ENCODE data around the gene PNPLA7. TPM values are rescaled to one million over a fixed set of nuclear protein-coding genes. Genes with fewer than 3 reads are reported as not detected.
"Not testable (repeated sequence)": the region's sequence is repeated elsewhere in the genome, so short reads cannot be mapped to it uniquely, and the experiment has no call there.

Gene PNPLA7
- total and polyA plus RNA-seq, 9 donors: 0.80 to 3.6 (median 2.1) TPM

- H3K4me3 ChIP-seq (ENCODE audit: low read length): no peak overlapping the region
- H3K9me3 ChIP-seq (replicated peaks; ENCODE audit: control insufficient read depth, low read depth, low read length): no peaks in the 10 kb centered on the region
- WGBS (ENCODE audit: insufficient coverage): 64% methylated on average over 4 of the region's 10 CpGs
- H3K27me3 ChIP-seq (ENCODE audit: control insufficient read depth, insufficient read depth, low read length): no peaks in the 10 kb centered on the region
- peaks cover 10% of the 10 kb centered on the region for H3K4me1 ChIP-seq (ENCODE audit: control insufficient read depth, insufficient read depth, low read length)
- no peaks in the 10 kb centered on the region for H3K36me3 ChIP-seq (ENCODE audit: control insufficient read depth, insufficient read depth, low read length)
- DNase-seq: no peak
- no peak overlapping the region for H3K27ac ChIP-seq (ENCODE audit: low read length)
These were observed 33.9 kb downstream of the PNPLA7 start for GRCh38 chr9:137516144-137516917.

- WGBS (ENCODE audit: insufficient coverage): 76% methylated on average over 19 of the region's 23 CpGs
- Histone ChIP-seq H3K9me3 (replicated peaks; ENCODE audit: control insufficient read depth, low read depth, low read length) (no peaks in the 10 kb centered on the region), H3K27me3 (ENCODE audit: control insufficient read depth, insufficient read depth, low read length) (no peaks in the 10 kb centered on the region), H3K4me1 (ENCODE audit: control insufficient read depth, insufficient read depth, low read length) (no peaks in the 10 kb centered on the region), H3K4me3 (ENCODE audit: low read length) (no peak overlapping the region), H3K27ac (ENCODE audit: low read length) (no peak overlapping the region), H3K36me3 (ENCODE audit: control insufficient read depth, insufficient read depth, low read length) (no peaks in the 10 kb centered on the region)
- DNase-seq: no peak
These were observed 34.9 kb downstream of the PNPLA7 start for GRCh38 chr9:137515338-137515724.

- 87% methylated on average over 18 of the region's 30 CpGs for WGBS (ENCODE audit: insufficient coverage)
- no peak overlapping the region for H3K4me3 ChIP-seq (ENCODE audit: low read length)
- no peaks in the 10 kb centered on the region for H3K36me3 ChIP-seq (ENCODE audit: control insufficient read depth, insufficient read depth, low read length)
- no peak for DNase-seq
- H3K4me1 ChIP-seq (ENCODE audit: control insufficient read depth, insufficient read depth, low read length): no peaks in the 10 kb centered on the region
- no peak overlapping the region for H3K27ac ChIP-seq (ENCODE audit: low read length)
- no peaks in the 10 kb centered on the region for H3K27me3 ChIP-seq (ENCODE audit: control insufficient read depth, insufficient read depth, low read length)
- no peaks in the 10 kb centered on the region for H3K9me3 ChIP-seq (replicated peaks; ENCODE audit: control insufficient read depth, low read depth, low read length)
These were observed 35.4 kb downstream of the PNPLA7 start for GRCh38 chr9:137514691-137515337.

- not testable (repeated sequence) for H3K27ac ChIP-seq (ENCODE audit: low read length); H3K9me3 ChIP-seq (replicated peaks; ENCODE audit: control insufficient read depth, low read depth, low read length); H3K4me3 ChIP-seq (ENCODE audit: low read length); H3K4me1 ChIP-seq (ENCODE audit: control insufficient read depth, insufficient read depth, low read length); H3K36me3 ChIP-seq (ENCODE audit: control insufficient read depth, insufficient read depth, low read length); DNase-seq; H3K27me3 ChIP-seq (ENCODE audit: control insufficient read depth, insufficient read depth, low read length)
- 89% methylated on average over 36 of the region's 42 CpGs for WGBS (ENCODE audit: insufficient coverage)
These were observed 36.2 kb downstream of the PNPLA7 start for GRCh38 chr9:137513801-137514570.

GRCh38 chr9:137513136-137513535 is 37.1 kb downstream of the PNPLA7 start:
- WGBS (ENCODE audit: insufficient coverage): no CpG with 5 or more reads among the region's 5 CpGs
- not testable (repeated sequence) for H3K4me1 ChIP-seq (ENCODE audit: control insufficient read depth, insufficient read depth, low read length); H3K4me3 ChIP-seq (ENCODE audit: low read length); H3K36me3 ChIP-seq (ENCODE audit: control insufficient read depth, insufficient read depth, low read length); DNase-seq; H3K27ac ChIP-seq (ENCODE audit: low read length); H3K9me3 ChIP-seq (replicated peaks; ENCODE audit: control insufficient read depth, low read depth, low read length); H3K27me3 ChIP-seq (ENCODE audit: control insufficient read depth, insufficient read depth, low read length)

- no peaks in the 10 kb centered on the region for H3K9me3 ChIP-seq (replicated peaks; ENCODE audit: control insufficient read depth, low read depth, low read length)
- H3K4me3 ChIP-seq (ENCODE audit: low read length): no peak overlapping the region
- H3K27ac ChIP-seq (ENCODE audit: low read length): no peak overlapping the region
- H3K27me3 ChIP-seq (ENCODE audit: control insufficient read depth, insufficient read depth, low read length): no peaks in the 10 kb centered on the region
- 86% methylated on average over 17 of the region's 25 CpGs for WGBS (ENCODE audit: insufficient coverage)
- H3K36me3 ChIP-seq (ENCODE audit: control insufficient read depth, insufficient read depth, low read length): no peaks in the 10 kb centered on the region
- no peak for DNase-seq
- no peaks in the 10 kb centered on the region for H3K4me1 ChIP-seq (ENCODE audit: control insufficient read depth, insufficient read depth, low read length)
These were observed 38.3 kb downstream of the PNPLA7 start for GRCh38 chr9:137511758-137512463.

- not testable (repeated sequence) for H3K4me3 ChIP-seq (ENCODE audit: low read length); H3K36me3 ChIP-seq (ENCODE audit: control insufficient read depth, insufficient read depth, low read length); H3K9me3 ChIP-seq (replicated peaks; ENCODE audit: control insufficient read depth, low read depth, low read length); H3K4me1 ChIP-seq (ENCODE audit: control insufficient read depth, insufficient read depth, low read length); DNase-seq; H3K27ac ChIP-seq (ENCODE audit: low read length); H3K27me3 ChIP-seq (ENCODE audit: control insufficient read depth, insufficient read depth, low read length)
- WGBS (ENCODE audit: insufficient coverage): 95% methylated on average over 22 of the region's 22 CpGs
These were observed 39.1 kb downstream of the PNPLA7 start for GRCh38 chr9:137511126-137511525.

- H3K27ac ChIP-seq (ENCODE audit: low read length): no peak overlapping the region
- H3K27me3 ChIP-seq (ENCODE audit: control insufficient read depth, insufficient read depth, low read length): no peaks in the 10 kb centered on the region
- no peaks in the 10 kb centered on the region for H3K9me3 ChIP-seq (replicated peaks; ENCODE audit: control insufficient read depth, low read depth, low read length)
- DNase-seq: no peak
- WGBS (ENCODE audit: insufficient coverage): 90% methylated on average over 14 of the region's 14 CpGs
- no peaks in the 10 kb centered on the region for H3K36me3 ChIP-seq (ENCODE audit: control insufficient read depth, insufficient read depth, low read length)
- H3K4me3 ChIP-seq (ENCODE audit: low read length): no peak overlapping the region
- H3K4me1 ChIP-seq (ENCODE audit: control insufficient read depth, insufficient read depth, low read length): no peaks in the 10 kb centered on the region
These were observed 41.0 kb downstream of the PNPLA7 start for GRCh38 chr9:137509198-137509597.

- Histone ChIP-seq H3K4me1 (ENCODE audit: control insufficient read depth, insufficient read depth, low read length) (no peaks in the 10 kb centered on the region), H3K27me3 (ENCODE audit: control insufficient read depth, insufficient read depth, low read length) (no peaks in the 10 kb centered on the region), H3K27ac (ENCODE audit: low read length) (no peak overlapping the region), H3K9me3 (replicated peaks; ENCODE audit: control insufficient read depth, low read depth, low read length) (no peaks in the 10 kb centered on the region), H3K36me3 (ENCODE audit: control insufficient read depth, insufficient read depth, low read length) (no peaks in the 10 kb centered on the region), H3K4me3 (ENCODE audit: low read length) (no peak overlapping the region)
- 75% methylated on average over 26 of the region's 26 CpGs for WGBS (ENCODE audit: insufficient coverage)
- peak; percentile 20 for DNase-seq
These were observed 43.5 kb downstream of the PNPLA7 start for GRCh38 chr9:137506702-137507171.

GRCh38 chr9:137506274-137506673 is 43.9 kb downstream of the PNPLA7 start:
- WGBS (ENCODE audit: insufficient coverage): 86% methylated on average over 15 of the region's 15 CpGs
- Histone ChIP-seq H3K27ac (ENCODE audit: low read length) (no peak overlapping the region), H3K27me3 (ENCODE audit: control insufficient read depth, insufficient read depth, low read length) (no peaks in the 10 kb centered on the region), H3K4me1 (ENCODE audit: control insufficient read depth, insufficient read depth, low read length) (no peaks in the 10 kb centered on the region), H3K4me3 (ENCODE audit: low read length) (no peak overlapping the region), H3K36me3 (ENCODE audit: control insufficient read depth, insufficient read depth, low read length) (no peaks in the 10 kb centered on the region), H3K9me3 (replicated peaks; ENCODE audit: control insufficient read depth, low read depth, low read length) (no peaks in the 10 kb centered on the region)
- DNase-seq: no peak
